ENCODE data around the gene PLCH1. TPM values are rescaled to one million over a fixed set of nuclear protein-coding genes. Genes with fewer than 3 reads are reported as not detected.

Gene PLCH1
- total and polyA plus RNA-seq, 2 donors (not counting 1 experiment from before 2014, with no cell fraction given) = 0.27 TPM; not detected in 1

DNA sequence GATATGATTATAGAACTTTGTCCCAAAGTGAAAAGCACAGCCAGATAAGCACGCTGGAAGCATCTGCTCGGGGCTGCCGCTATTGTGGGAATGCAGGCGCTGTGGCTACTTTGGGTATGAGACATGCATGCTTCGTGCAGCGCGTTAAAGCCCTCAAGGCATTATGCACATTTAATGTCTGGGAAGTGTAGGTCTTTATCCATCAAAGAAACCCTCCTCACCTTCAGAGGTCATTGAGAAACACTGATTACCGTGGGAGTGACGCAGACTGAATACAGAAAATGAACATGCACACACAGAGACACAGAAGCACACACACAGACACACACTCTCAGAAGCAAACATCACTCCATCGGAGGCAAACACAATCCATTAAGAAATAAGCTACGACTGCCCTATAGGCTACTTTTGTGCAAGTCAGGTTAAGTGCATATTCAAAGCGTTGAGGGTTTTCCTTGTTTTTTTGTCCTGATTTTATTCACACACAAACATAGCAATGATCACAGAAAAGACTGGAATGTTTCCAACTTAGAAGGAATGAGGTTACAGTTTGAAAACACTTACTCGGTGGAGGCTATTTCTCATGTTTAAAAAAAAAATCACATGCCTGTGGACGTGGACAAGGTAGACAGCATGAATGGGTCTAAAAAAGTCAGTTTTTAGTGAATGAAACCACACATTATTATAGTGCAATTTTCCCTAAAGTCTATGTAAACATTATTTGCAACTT lies 68.5 kb downstream of the PLCH1 start:
- no peaks in the 10 kb centered on the region for H3K9me3 ChIP-seq (ENCODE audit: control extremely low read depth in 1 of 3, control insufficient read depth in 2 of 3, insufficient read depth in 1 of 3, low read length in 2 of 3)
- no peaks in the 10 kb centered on the region for H3K36me3 ChIP-seq (replicated peaks in 1 of 2; ENCODE audit: control extremely low read depth in 1 of 2, control insufficient read depth in 1 of 2, extremely low read depth in 1 of 2, insufficient read depth in 2 of 2, low read length in 1 of 2)
- no peak overlapping the region for H3K4me3 ChIP-seq (ENCODE audit: control extremely low read depth in 1 of 5, extremely low read depth in 1 of 5, insufficient read depth in 1 of 5, low read depth in 2 of 5, low read length in 4 of 5)
- TF ChIP-seq EZH2 (IDR thresholded peaks at IDR 0.05; ENCODE audit: borderline replicate concordance, insufficient read depth, low read depth, low read length, poor library complexity, severe bottlenecking) = no peak
- TF ChIP-seq, protein P1, sequence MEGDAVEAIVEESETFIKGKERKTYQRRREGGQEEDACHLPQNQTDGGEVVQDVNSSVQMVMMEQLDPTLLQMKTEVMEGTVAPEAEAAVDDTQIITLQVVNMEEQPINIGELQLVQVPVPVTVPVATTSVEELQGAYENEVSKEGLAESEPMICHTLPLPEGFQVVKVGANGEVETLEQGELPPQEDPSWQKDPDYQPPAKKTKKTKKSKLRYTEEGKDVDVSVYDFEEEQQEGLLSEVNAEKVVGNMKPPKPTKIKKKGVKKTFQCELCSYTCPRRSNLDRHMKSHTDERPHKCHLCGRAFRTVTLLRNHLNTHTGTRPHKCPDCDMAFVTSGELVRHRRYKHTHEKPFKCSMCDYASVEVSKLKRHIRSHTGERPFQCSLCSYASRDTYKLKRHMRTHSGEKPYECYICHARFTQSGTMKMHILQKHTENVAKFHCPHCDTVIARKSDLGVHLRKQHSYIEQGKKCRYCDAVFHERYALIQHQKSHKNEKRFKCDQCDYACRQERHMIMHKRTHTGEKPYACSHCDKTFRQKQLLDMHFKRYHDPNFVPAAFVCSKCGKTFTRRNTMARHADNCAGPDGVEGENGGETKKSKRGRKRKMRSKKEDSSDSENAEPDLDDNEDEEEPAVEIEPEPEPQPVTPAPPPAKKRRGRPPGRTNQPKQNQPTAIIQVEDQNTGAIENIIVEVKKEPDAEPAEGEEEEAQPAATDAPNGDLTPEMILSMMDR (IDR thresholded peaks at IDR 0.05) = no peak
- H4K20me1 ChIP-seq (ENCODE audit: control insufficient read depth, insufficient read depth, low read length, poor library complexity, severe bottlenecking) = no peaks in the 10 kb centered on the region
- no peak overlapping the region for H3K4me3 Mint-ChIP-seq
- ATAC-seq (ENCODE audit: low read depth) (no peak), DNase-seq (no peak)
- H3K79me2 ChIP-seq (ENCODE audit: control insufficient read depth, insufficient read depth, low read length) = no peaks in the 10 kb centered on the region
- no peak overlapping the region for H3K4me2 ChIP-seq (replicated peaks; ENCODE audit: low read depth, low read length, poor library complexity, severe bottlenecking)
- no peaks in the 10 kb centered on the region for H3K4me1 ChIP-seq (ENCODE audit: control insufficient read depth in 2 of 2, insufficient read depth in 2 of 2, low read length in 2 of 2)
- H3K4me1 Mint-ChIP-seq = no peaks in the 10 kb centered on the region
- H3K27ac ChIP-seq (ENCODE audit: low read length in 2 of 2) = no peak overlapping the region
- H3K9me3 Mint-ChIP-seq (ENCODE audit: insufficient read depth) = no peaks in the 10 kb centered on the region
- peaks cover 12% of the 10 kb centered on the region for H3K27me3 Mint-ChIP-seq
- H3K9ac ChIP-seq (ENCODE audit: low read length) = no peak overlapping the region
- intact Hi-C loops (cut with micrococcal nuclease) = no loop called here
- 87% methylated on average over 7 of the region's 14 CpGs for WGBS (ENCODE audit: insufficient coverage)
- CTCF ChIA-PET = no interaction called here
- no peak overlapping the region for H2AFZ ChIP-seq (ENCODE audit: insufficient read depth, low read depth, low read length, poor library complexity, severe bottlenecking)
- H3K27me3 ChIP-seq (replicated peaks in 1 of 4; ENCODE audit: control extremely low read depth in 1 of 4, control insufficient read depth in 3 of 4, insufficient read depth in 4 of 4, low read length in 3 of 4) = no peaks in the 10 kb centered on the region
- POLR2A ChIA-PET = no interaction called here
- H3K27ac Mint-ChIP-seq = no peak overlapping the region

DNA sequence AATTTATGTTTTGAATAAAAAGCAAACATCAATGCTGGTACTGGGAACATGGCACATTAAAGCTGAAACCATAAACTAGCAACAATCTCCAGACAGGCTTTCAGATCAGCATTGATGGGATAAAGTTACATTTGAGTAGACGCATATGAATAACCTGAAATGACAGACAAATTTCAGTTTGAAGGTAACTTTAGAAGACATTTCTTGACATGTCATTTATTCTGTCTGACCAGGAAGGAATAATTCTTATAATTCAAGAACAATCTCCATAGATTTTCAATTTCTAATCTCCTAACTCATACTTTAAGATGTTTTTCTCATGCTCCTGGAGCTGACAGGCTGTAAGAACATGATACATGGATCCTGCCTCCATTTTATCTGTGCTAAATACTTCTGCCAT lies 69.8 kb downstream of the PLCH1 start:
- Mint-ChIP-seq H3K27me3 (peaks cover 12% of the 10 kb centered on the region), H3K4me1 (no peaks in the 10 kb centered on the region), H3K27ac (no peak overlapping the region), H3K9me3 (ENCODE audit: insufficient read depth) (no peaks in the 10 kb centered on the region), H3K4me3 (no peak overlapping the region)
- CTCF ChIA-PET = no interaction called here
- no peak overlapping the region for H3K4me2 ChIP-seq (replicated peaks; ENCODE audit: low read depth, low read length, poor library complexity, severe bottlenecking)
- H3K27ac ChIP-seq (ENCODE audit: low read length in 2 of 2) = no peak overlapping the region
- H3K9ac ChIP-seq (ENCODE audit: low read length) = no peak overlapping the region
- no peaks in the 10 kb centered on the region for H3K4me1 ChIP-seq (ENCODE audit: control insufficient read depth in 2 of 2, insufficient read depth in 2 of 2, low read length in 2 of 2)
- H3K9me3 ChIP-seq (ENCODE audit: control extremely low read depth in 1 of 3, control insufficient read depth in 2 of 3, insufficient read depth in 1 of 3, low read length in 2 of 3) = no peaks in the 10 kb centered on the region
- H4K20me1 ChIP-seq (ENCODE audit: control insufficient read depth, insufficient read depth, low read length, poor library complexity, severe bottlenecking) = no peaks in the 10 kb centered on the region
- WGBS (ENCODE audit: insufficient coverage) = no CpG with 5 or more reads among the region's 1 CpG
- H2AFZ ChIP-seq (ENCODE audit: insufficient read depth, low read depth, low read length, poor library complexity, severe bottlenecking) = no peak overlapping the region
- DNase-seq (no peak), ATAC-seq (ENCODE audit: low read depth) (no peak)
- no peaks in the 10 kb centered on the region for H3K36me3 ChIP-seq (replicated peaks in 1 of 2; ENCODE audit: control extremely low read depth in 1 of 2, control insufficient read depth in 1 of 2, extremely low read depth in 1 of 2, insufficient read depth in 2 of 2, low read length in 1 of 2)
- no peaks in the 10 kb centered on the region for H3K79me2 ChIP-seq (ENCODE audit: control insufficient read depth, insufficient read depth, low read length)
- POLR2A ChIA-PET = no interaction called here
- H3K27me3 ChIP-seq (replicated peaks in 1 of 4; ENCODE audit: control extremely low read depth in 1 of 4, control insufficient read depth in 3 of 4, insufficient read depth in 4 of 4, low read length in 3 of 4) = no peaks in the 10 kb centered on the region
- H3K4me3 ChIP-seq (ENCODE audit: control extremely low read depth in 1 of 5, extremely low read depth in 1 of 5, insufficient read depth in 1 of 5, low read depth in 2 of 5, low read length in 4 of 5) = no peak overlapping the region
- TF ChIP-seq, protein P1 (IDR thresholded peaks at IDR 0.05) = no peak
- TF ChIP-seq EZH2 (IDR thresholded peaks at IDR 0.05; ENCODE audit: borderline replicate concordance, insufficient read depth, low read depth, low read length, poor library complexity, severe bottlenecking) = no peak
- intact Hi-C loops (cut with micrococcal nuclease) = no loop called here

Measured in B cell (primary cell).